ENCODE data around the gene CRIP2. TPM values are rescaled to one million over a fixed set of nuclear protein-coding genes. Genes with fewer than 3 reads are reported as not detected.

CRIP2 gene
- total RNA-seq, 1 donor from 2014 or later: 247 TPM

GRCh38 chr14:105496831-105497591 lies 22.4 kb downstream of the CRIP2 start:
- H3K36me3 Mint-ChIP-seq (ENCODE audit: low read depth): no peaks in the 10 kb centered on the region
- H3K27ac Mint-ChIP-seq (ENCODE audit: unreplicated experiment): no peak overlapping the region
- H3K27me3 Mint-ChIP-seq (ENCODE audit: low read depth): no peaks in the 10 kb centered on the region
- H3K4me3 Mint-ChIP-seq (ENCODE audit: unreplicated experiment): no peak overlapping the region
- TF ChIP-seq CTCF (IDR thresholded peaks at IDR 0.05): no peak
- no peaks in the 10 kb centered on the region for H3K9me3 Mint-ChIP-seq (ENCODE audit: low read depth)
- no peaks in the 10 kb centered on the region for H3K4me1 Mint-ChIP-seq (ENCODE audit: low read depth)
- peak; percentile 91 for DNase-seq (ENCODE audit: low spot score)

- Mint-ChIP-seq H3K36me3 (ENCODE audit: low read depth) (no peaks in the 10 kb centered on the region), H3K4me1 (ENCODE audit: low read depth) (no peaks in the 10 kb centered on the region), H3K4me3 (ENCODE audit: unreplicated experiment) (no peak overlapping the region), H3K27ac (ENCODE audit: unreplicated experiment) (no peak overlapping the region), H3K9me3 (ENCODE audit: low read depth) (no peaks in the 10 kb centered on the region), H3K27me3 (ENCODE audit: low read depth) (no peaks in the 10 kb centered on the region)
- TF ChIP-seq CTCF (IDR thresholded peaks at IDR 0.05): no peak
- DNase-seq (ENCODE audit: low spot score): peak; percentile 93
Measured at GRCh38 chr14:105497671-105498429, 23.2 kb downstream of the CRIP2 start.

GRCh38 chr14:105498430-105499255 lies 24.0 kb downstream of the CRIP2 start:
- no peak overlapping the region for H3K4me3 Mint-ChIP-seq (ENCODE audit: unreplicated experiment)
- H3K27ac Mint-ChIP-seq (ENCODE audit: unreplicated experiment): no peak overlapping the region
- H3K36me3 Mint-ChIP-seq (ENCODE audit: low read depth): no peaks in the 10 kb centered on the region
- no peaks in the 10 kb centered on the region for H3K27me3 Mint-ChIP-seq (ENCODE audit: low read depth)
- peak; percentile 94 for DNase-seq (ENCODE audit: low spot score)
- no peaks in the 10 kb centered on the region for H3K9me3 Mint-ChIP-seq (ENCODE audit: low read depth)
- TF ChIP-seq CTCF (IDR thresholded peaks at IDR 0.05): no peak
- no peaks in the 10 kb centered on the region for H3K4me1 Mint-ChIP-seq (ENCODE audit: low read depth)

GRCh38 chr14:105499256-105500035 lies 24.8 kb downstream of the CRIP2 start:
- Mint-ChIP-seq H3K36me3 (ENCODE audit: low read depth) (no peaks in the 10 kb centered on the region), H3K4me1 (ENCODE audit: low read depth) (no peaks in the 10 kb centered on the region), H3K4me3 (ENCODE audit: unreplicated experiment) (no peak overlapping the region), H3K27ac (ENCODE audit: unreplicated experiment) (no peak overlapping the region), H3K9me3 (ENCODE audit: low read depth) (no peaks in the 10 kb centered on the region), H3K27me3 (ENCODE audit: low read depth) (no peaks in the 10 kb centered on the region)
- TF ChIP-seq CTCF (IDR thresholded peaks at IDR 0.05): no peak
- peak; percentile 90 for DNase-seq (ENCODE audit: low spot score)

All from chondrocyte (in vitro differentiated cells).